HEK293 (cell line): ENCODE measurements around the gene FBXO40.
"Not testable (repeated sequence)": the region's sequence is repeated elsewhere in the genome, so short reads cannot be mapped to it uniquely, and the experiment has no call there.

ENCODE experiments used
- CTCF ChIA-PET: fragments of 350-600 bp; formaldehyde crosslinking; extraction: SDS; loops from one replicate; lab custom pipeline; 2021; ENCODE audit warnings: antibody characterized with exemption; lab: Yijun Ruan, JAX
- POLR2A ChIA-PET: fragments of 300-600 bp; formaldehyde crosslinking; extraction: SDS; loops from one replicate; lab custom pipeline; 2020; ENCODE audit warnings: antibody characterized with exemption, inconsistent platforms; lab: Yijun Ruan, JAX
- H3K27ac ChIP-seq: fragments of 200-500 bp; sonication (Bioruptor generic); 2 replicates; pipeline ENCODE4 v1.5.1; 2014; ENCODE audit warnings: low read depth, low read length, control low read depth, inconsistent platforms; ENCODE audit errors: extremely low read depth
- H3K36me3 ChIP-seq, 2 experiments: fragments of 200-500 bp in 1 of 2; sonication (Bioruptor generic) in 1 of 2; 1 replicate in 1 of 2; 2 replicates in 1 of 2; pipeline ENCODE4 v1.5.1; 2014 to 2017; ENCODE audit warnings: inconsistent platforms in 2 of 2, low read length in 2 of 2; ENCODE audit not compliant: control insufficient read depth in 2 of 2, insufficient read depth in 1 of 2
- H3K4me1 ChIP-seq: fragments of 200-500 bp; sonication (Bioruptor generic); 2 replicates; pipeline ENCODE4 v1.5.1; 2014; ENCODE audit warnings: mild to moderate bottlenecking, low read length, inconsistent platforms; ENCODE audit not compliant: control insufficient read depth, insufficient read depth
- H3K4me3 ChIP-seq: 2 replicates; pipeline ENCODE4 v1.5.1; 2011; ENCODE audit warnings: low read depth, mild to moderate bottlenecking, control low read depth, low read length, moderate library complexity
- H3K9me3 ChIP-seq: fragments of 200-500 bp; sonication (Bioruptor generic); 2 replicates; pipeline ENCODE4 v1.5.1; 2014; ENCODE audit warnings: low read depth, low read length, inconsistent platforms; ENCODE audit not compliant: control insufficient read depth, insufficient read depth
- EGR2 ChIP-seq: fragments of 450-650 bp; formaldehyde crosslinking; IDR thresholded peaks from 2 replicates; pipeline ENCODE4 v1.5.1; 2016; ENCODE audit warnings: low read depth, missing biosample characterization, missing genetic modification characterization
- HOXA7 ChIP-seq: sonication (generic); formaldehyde crosslinking; IDR thresholded peaks from 2 replicates; pipeline ENCODE4 v1.8.1; 2022; ENCODE audit warnings: missing genetic modification reagents, borderline replicate concordance
- HOXC10 ChIP-seq: sonication (generic); formaldehyde crosslinking; IDR thresholded peaks from 2 replicates; pipeline ENCODE4 v1.8.1; 2023; ENCODE audit warnings: mild to moderate bottlenecking, missing genetic modification reagents
- KLF10 ChIP-seq: fragments of 450-650 bp; IDR thresholded peaks from 2 replicates; pipeline ENCODE4 v1.5.1; 2018; ENCODE audit warnings: missing biosample characterization, mild to moderate bottlenecking, missing genetic modification characterization
- KLF9 ChIP-seq: fragments of 450-650 bp; formaldehyde crosslinking; IDR thresholded peaks from 2 replicates; pipeline ENCODE4 v1.5.1; 2016; ENCODE audit warnings: missing biosample characterization, missing genetic modification characterization, low read depth
- MZF1 ChIP-seq: fragments of 450-650 bp; formaldehyde crosslinking; IDR thresholded peaks from 2 replicates; pipeline ENCODE4 v1.5.1; 2017; ENCODE audit warnings: missing biosample characterization, missing genetic modification characterization, borderline replicate concordance
- OVOL3 ChIP-seq: fragments of 450-650 bp; formaldehyde crosslinking; IDR thresholded peaks from 2 replicates; pipeline ENCODE4 v1.5.1; 2016; ENCODE audit warnings: missing biosample characterization, missing genetic modification characterization
- SP7 ChIP-seq: fragments of 450-650 bp; formaldehyde crosslinking; IDR thresholded peaks from 2 replicates; pipeline ENCODE4 v1.5.1; 2016; ENCODE audit warnings: missing biosample characterization, missing genetic modification characterization
- ZFHX2 ChIP-seq: fragments of 450-650 bp; formaldehyde crosslinking; conservative IDR thresholded peaks from 2 replicates; pipeline ENCODE4 v1.5.1; 2016; ENCODE audit warnings: missing biosample characterization, missing genetic modification characterization
- ZFP69B ChIP-seq: fragments of 450-650 bp; formaldehyde crosslinking; IDR thresholded peaks from 2 replicates; pipeline ENCODE4 v1.5.1; 2016; ENCODE audit warnings: missing biosample characterization, missing genetic modification characterization
- ZNF302 ChIP-seq: fragments of 450-650 bp; formaldehyde crosslinking; IDR thresholded peaks from 2 replicates; pipeline ENCODE4 v1.5.1; 2016; ENCODE audit warnings: missing biosample characterization, missing genetic modification characterization, low read depth
- ZNF423 ChIP-seq: fragments of 450-650 bp; formaldehyde crosslinking; IDR thresholded peaks from 2 replicates; pipeline ENCODE4 v1.5.1; 2016; ENCODE audit warnings: missing biosample characterization, missing genetic modification characterization
- ZNF514 ChIP-seq: fragments of 450-650 bp; formaldehyde crosslinking; IDR thresholded peaks from 2 replicates; pipeline ENCODE4 v1.5.1; 2016; ENCODE audit warnings: missing biosample characterization, missing genetic modification characterization
- ZNF549 ChIP-seq: fragments of 450-650 bp; IDR thresholded peaks from 2 replicates; pipeline ENCODE4 v1.5.1; 2018; ENCODE audit warnings: missing biosample characterization, missing genetic modification characterization, mild to moderate bottlenecking, inconsistent platforms, moderate library complexity
- TF ChIP-seq, protein P1 (sequence below): fragments of 450-650 bp; formaldehyde crosslinking; IDR thresholded peaks from 2 replicates; pipeline ENCODE4 v1.5.1; 2016; ENCODE audit warnings: missing biosample characterization, missing genetic modification characterization, low read depth
- TF ChIP-seq, protein P2 (sequence below): fragments of 450-650 bp; formaldehyde crosslinking; IDR thresholded peaks from 2 replicates; pipeline ENCODE4 v1.5.1; 2016; ENCODE audit warnings: missing biosample characterization, missing genetic modification characterization
- TF ChIP-seq, protein P3 (sequence below): fragments of 450-650 bp; formaldehyde crosslinking; conservative IDR thresholded peaks from 2 replicates; pipeline ENCODE4 v1.5.1; 2016; ENCODE audit warnings: low read depth, missing biosample characterization, missing genetic modification characterization
- TF ChIP-seq, protein P4 (sequence below): fragments of 450-650 bp; formaldehyde crosslinking; IDR thresholded peaks from 2 replicates; pipeline ENCODE4 v1.5.1; 2016; ENCODE audit warnings: missing biosample characterization, missing genetic modification characterization

FBXO40 gene

DNA sequence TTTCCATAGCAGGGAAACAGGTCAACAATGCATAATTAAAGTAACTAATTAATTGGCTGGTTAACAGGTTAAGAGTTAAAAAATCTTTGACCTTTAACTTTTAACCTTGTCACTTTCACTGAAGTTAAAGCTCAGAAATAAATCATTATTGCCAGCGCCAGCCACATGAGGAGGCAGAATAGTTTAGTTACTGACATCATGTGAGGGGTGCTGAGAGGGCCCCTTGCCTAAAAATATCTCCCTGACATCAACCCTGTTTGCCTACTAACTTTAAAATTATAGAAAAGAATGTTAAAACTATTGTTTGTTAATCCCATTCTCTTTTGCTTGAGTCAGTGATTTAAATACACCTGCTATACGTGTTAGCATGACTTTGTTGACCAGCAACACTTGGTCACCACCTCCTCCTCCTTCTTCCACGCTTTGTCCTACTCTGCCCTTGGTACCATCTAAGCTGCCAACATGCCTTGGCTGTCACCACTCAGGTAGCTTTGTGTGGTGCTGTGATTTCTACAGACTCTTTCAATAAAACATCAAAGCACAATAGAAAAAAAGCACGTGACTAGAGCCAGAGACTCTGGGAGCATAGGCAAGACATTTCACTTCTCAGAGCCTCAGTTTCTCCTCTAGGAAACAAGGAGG, 2.7 kb downstream of the FBXO40 start:
- TF ChIP-seq ZNF549 = no peak
- TF ChIP-seq OVOL3 (tag by site-specific recombination) = no peak
- no peak for TF ChIP-seq ZNF514
- no peak for TF ChIP-seq MZF1 (tag by site-specific recombination)
- no peak for TF ChIP-seq ZFP69B (tag by site-specific recombination)
- TF ChIP-seq ZNF302 (tag by site-specific recombination) = no peak
- no peak for TF ChIP-seq SP7 (tag by site-specific recombination)
- TF ChIP-seq KLF9 (tag by site-specific recombination) = no peak
- no peak for TF ChIP-seq HOXC10 (CRISPR knock-in tag)
- TF ChIP-seq EGR2 (tag by site-specific recombination) = no peak
- TF ChIP-seq, protein P1, sequence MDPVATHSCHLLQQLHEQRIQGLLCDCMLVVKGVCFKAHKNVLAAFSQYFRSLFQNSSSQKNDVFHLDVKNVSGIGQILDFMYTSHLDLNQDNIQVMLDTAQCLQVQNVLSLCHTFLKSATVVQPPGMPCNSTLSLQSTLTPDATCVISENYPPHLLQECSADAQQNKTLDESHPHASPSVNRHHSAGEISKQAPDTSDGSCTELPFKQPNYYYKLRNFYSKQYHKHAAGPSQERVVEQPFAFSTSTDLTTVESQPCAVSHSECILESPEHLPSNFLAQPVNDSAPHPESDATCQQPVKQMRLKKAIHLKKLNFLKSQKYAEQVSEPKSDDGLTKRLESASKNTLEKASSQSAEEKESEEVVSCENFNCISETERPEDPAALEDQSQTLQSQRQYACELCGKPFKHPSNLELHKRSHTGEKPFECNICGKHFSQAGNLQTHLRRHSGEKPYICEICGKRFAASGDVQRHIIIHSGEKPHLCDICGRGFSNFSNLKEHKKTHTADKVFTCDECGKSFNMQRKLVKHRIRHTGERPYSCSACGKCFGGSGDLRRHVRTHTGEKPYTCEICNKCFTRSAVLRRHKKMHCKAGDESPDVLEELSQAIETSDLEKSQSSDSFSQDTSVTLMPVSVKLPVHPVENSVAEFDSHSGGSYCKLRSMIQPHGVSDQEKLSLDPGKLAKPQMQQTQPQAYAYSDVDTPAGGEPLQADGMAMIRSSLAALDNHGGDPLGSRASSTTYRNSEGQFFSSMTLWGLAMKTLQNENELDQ (tag by site-specific recombination) = no peak
- TF ChIP-seq ZNF423 = no peak
- no peak overlapping the region for H3K4me3 ChIP-seq
- H3K36me3 ChIP-seq = no peaks in the 10 kb centered on the region
- ChIA-PET POLR2A (no interaction called here), CTCF (interaction anchor here (0.6 to 1.1 kb wide), 2 partner anchors 48 to 49 kb away, joined by 3 to 5 read pairs; no protein-coding TSS in a partner anchor)
- no peak overlapping the region for H3K27ac ChIP-seq
- H3K9me3 ChIP-seq = no peaks in the 10 kb centered on the region
- no peaks in the 10 kb centered on the region for H3K4me1 ChIP-seq

GRCh38 chr3:121598564-121598963, 5.4 kb downstream of the FBXO40 start:
- ChIA-PET POLR2A (no interaction called here), CTCF (interaction anchor here (0.6 kb wide), 1 partner anchor 10 kb away, joined by 3 read pairs; no protein-coding TSS in a partner anchor)
- no peak overlapping the region for H3K4me3 ChIP-seq
- no peaks in the 10 kb centered on the region for H3K9me3 ChIP-seq
- TF ChIP-seq, protein P2, sequence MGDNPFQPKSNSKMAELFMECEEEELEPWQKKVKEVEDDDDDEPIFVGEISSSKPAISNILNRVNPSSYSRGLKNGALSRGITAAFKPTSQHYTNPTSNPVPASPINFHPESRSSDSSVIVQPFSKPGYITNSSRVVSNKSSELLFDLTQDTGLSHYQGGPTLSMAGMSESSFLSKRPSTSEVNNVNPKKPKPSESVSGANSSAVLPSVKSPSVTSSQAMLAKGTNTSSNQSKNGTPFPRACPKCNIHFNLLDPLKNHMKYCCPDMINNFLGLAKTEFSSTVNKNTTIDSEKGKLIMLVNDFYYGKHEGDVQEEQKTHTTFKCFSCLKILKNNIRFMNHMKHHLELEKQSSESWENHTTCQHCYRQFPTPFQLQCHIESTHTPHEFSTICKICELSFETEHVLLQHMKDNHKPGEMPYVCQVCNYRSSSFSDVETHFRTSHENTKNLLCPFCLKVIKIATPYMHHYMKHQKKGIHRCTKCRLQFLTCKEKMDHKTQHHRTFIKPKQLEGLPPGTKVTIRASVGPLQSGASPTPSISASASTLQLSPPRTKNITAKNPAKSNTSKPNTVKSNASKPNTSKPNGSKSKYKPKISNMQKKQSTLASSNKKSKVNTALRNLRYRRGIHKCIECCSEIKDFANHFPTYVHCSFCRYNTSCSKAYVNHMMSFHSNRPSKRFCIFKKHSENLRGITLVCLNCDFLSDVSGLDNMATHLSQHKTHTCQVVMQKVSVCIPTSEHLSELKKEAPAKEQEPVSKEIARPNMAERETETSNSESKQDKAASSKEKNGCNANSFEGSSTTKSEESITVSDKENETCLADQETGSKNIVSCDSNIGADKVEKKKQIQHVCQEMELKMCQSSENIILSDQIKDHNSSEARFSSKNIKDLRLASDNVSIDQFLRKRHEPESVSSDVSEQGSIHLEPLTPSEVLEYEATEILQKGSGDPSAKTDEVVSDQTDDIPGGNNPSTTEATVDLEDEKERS (tag by site-specific recombination) = no peak
- TF ChIP-seq KLF10 (tag by site-specific recombination) (no peak), ZFHX2 (tag by site-specific recombination) (peak; percentile 51), HOXA7 (no peak), EGR2 (tag by site-specific recombination) (peak; percentile 41)
- TF ChIP-seq, protein P3, sequence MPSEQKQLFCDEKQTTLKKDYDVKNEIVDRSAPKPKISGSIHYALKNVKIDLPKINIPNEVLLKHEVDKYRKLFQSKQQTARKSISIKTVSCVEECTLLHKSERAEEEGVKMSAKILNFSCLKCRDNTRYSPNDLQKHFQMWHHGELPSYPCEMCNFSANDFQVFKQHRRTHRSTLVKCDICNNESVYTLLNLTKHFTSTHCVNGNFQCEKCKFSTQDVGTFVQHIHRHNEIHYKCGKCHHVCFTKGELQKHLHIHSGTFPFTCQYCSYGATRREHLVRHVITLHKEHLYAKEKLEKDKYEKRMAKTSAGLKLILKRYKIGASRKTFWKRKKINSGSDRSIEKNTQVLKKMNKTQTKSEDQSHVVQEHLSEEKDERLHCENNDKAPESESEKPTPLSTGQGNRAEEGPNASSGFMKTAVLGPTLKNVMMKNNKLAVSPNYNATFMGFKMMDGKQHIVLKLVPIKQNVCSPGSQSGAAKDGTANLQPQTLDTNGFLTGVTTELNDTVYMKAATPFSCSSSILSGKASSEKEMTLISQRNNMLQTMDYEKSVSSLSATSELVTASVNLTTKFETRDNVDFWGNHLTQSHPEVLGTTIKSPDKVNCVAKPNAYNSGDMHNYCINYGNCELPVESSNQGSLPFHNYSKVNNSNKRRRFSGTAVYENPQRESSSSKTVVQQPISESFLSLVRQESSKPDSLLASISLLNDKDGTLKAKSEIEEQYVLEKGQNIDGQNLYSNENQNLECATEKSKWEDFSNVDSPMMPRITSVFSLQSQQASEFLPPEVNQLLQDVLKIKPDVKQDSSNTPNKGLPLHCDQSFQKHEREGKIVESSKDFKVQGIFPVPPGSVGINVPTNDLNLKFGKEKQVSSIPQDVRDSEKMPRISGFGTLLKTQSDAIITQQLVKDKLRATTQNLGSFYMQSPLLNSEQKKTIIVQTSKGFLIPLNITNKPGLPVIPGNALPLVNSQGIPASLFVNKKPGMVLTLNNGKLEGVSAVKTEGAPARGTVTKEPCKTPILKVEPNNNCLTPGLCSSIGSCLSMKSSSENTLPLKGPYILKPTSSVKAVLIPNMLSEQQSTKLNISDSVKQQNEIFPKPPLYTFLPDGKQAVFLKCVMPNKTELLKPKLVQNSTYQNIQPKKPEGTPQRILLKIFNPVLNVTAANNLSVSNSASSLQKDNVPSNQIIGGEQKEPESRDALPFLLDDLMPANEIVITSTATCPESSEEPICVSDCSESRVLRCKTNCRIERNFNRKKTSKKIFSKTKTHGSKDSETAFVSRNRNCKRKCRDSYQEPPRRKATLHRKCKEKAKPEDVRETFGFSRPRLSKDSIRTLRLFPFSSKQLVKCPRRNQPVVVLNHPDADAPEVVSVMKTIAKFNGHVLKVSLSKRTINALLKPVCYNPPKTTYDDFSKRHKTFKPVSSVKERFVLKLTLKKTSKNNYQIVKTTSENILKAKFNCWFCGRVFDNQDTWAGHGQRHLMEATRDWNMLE (tag by site-specific recombination) = no peak
- TF ChIP-seq, protein P4, sequence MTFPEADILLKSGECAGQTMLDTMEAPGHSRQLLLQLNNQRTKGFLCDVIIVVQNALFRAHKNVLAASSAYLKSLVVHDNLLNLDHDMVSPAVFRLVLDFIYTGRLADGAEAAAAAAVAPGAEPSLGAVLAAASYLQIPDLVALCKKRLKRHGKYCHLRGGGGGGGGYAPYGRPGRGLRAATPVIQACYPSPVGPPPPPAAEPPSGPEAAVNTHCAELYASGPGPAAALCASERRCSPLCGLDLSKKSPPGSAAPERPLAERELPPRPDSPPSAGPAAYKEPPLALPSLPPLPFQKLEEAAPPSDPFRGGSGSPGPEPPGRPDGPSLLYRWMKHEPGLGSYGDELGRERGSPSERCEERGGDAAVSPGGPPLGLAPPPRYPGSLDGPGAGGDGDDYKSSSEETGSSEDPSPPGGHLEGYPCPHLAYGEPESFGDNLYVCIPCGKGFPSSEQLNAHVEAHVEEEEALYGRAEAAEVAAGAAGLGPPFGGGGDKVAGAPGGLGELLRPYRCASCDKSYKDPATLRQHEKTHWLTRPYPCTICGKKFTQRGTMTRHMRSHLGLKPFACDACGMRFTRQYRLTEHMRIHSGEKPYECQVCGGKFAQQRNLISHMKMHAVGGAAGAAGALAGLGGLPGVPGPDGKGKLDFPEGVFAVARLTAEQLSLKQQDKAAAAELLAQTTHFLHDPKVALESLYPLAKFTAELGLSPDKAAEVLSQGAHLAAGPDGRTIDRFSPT (tag by site-specific recombination) = no peak
- no peak overlapping the region for H3K27ac ChIP-seq
- H3K36me3 ChIP-seq = no peaks in the 10 kb centered on the region
- no peaks in the 10 kb centered on the region for H3K4me1 ChIP-seq

- H3K27ac ChIP-seq, H3K9me3 ChIP-seq, POLR2A ChIA-PET, H3K4me3 ChIP-seq, H3K36me3 ChIP-seq, CTCF ChIA-PET, H3K4me1 ChIP-seq: not testable (repeated sequence)
These were observed 6.7 kb downstream of the FBXO40 start for GRCh38 chr3:121599900-121600299.
